ENCODE data around the gene RPL15. TPM values are rescaled to one million over a fixed set of nuclear protein-coding genes. Genes with fewer than 3 reads are reported as not detected.
"Not testable (repeated sequence)": the region's sequence is repeated elsewhere in the genome, so short reads cannot be mapped to it uniquely, and the experiment has no call there.

Gene RPL15
- polyA plus RNA-seq, 1 donor (not counting 4 experiments of a cell fraction or from before 2014, with no cell fraction given): 3,052 TPM

GRCh38 chr3:23879485-23879884, 37.4 kb upstream of the RPL15 start:
- Histone ChIP-seq H2AFZ (ENCODE audit: control insufficient read depth, low read length) (no peak overlapping the region), H3K79me2 (ENCODE audit: control insufficient read depth, insufficient read depth, low read length) (peaks cover 30% of the 10 kb centered on the region), H3K9ac (ENCODE audit: control insufficient read depth, extremely low read depth, insufficient read depth, low read length) (no peak overlapping the region), H3K4me3 (ENCODE audit: control insufficient read depth in 2 of 3, extremely low read depth in 1 of 3, insufficient read depth in 2 of 3, low read depth in 1 of 3, low read length in 3 of 3) (no peak overlapping the region), H3K4me1 (ENCODE audit: control insufficient read depth, extremely low read depth, insufficient read depth, low read length) (peaks cover 17% of the 10 kb centered on the region), H3K36me3 (ENCODE audit: control insufficient read depth in 2 of 2, extremely low read depth in 1 of 2, insufficient read depth in 2 of 2, low read length in 2 of 2) (peaks cover 0 to 6% of the 10 kb centered on the region in 2 experiments), H4K20me1 (ENCODE audit: control insufficient read depth, extremely low read depth, insufficient read depth, low read length) (no peaks in the 10 kb centered on the region), H3K9me1 (ENCODE audit: control insufficient read depth, extremely low read depth, insufficient read depth, low read length) (no peaks in the 10 kb centered on the region), H3K4me2 (ENCODE audit: control insufficient read depth, extremely low read depth, insufficient read depth, low read depth, low read length) (no peak overlapping the region), H3K27me3 (ENCODE audit: control insufficient read depth, extremely low read depth, insufficient read depth, low read length) (no peaks in the 10 kb centered on the region), H3K9me3 (ENCODE audit: control insufficient read depth, low read depth, low read length) (no peaks in the 10 kb centered on the region), H3K27ac (ENCODE audit: control insufficient read depth, insufficient read depth, low read length) (no peak overlapping the region)
- no peak for TF ChIP-seq EZH2 (IDR thresholded peaks at IDR 0.05; ENCODE audit: low read length)
- TF ChIP-seq, protein P1, sequence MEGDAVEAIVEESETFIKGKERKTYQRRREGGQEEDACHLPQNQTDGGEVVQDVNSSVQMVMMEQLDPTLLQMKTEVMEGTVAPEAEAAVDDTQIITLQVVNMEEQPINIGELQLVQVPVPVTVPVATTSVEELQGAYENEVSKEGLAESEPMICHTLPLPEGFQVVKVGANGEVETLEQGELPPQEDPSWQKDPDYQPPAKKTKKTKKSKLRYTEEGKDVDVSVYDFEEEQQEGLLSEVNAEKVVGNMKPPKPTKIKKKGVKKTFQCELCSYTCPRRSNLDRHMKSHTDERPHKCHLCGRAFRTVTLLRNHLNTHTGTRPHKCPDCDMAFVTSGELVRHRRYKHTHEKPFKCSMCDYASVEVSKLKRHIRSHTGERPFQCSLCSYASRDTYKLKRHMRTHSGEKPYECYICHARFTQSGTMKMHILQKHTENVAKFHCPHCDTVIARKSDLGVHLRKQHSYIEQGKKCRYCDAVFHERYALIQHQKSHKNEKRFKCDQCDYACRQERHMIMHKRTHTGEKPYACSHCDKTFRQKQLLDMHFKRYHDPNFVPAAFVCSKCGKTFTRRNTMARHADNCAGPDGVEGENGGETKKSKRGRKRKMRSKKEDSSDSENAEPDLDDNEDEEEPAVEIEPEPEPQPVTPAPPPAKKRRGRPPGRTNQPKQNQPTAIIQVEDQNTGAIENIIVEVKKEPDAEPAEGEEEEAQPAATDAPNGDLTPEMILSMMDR (optimal IDR thresholded peaks at IDR 0.05 in 1 of 3, IDR thresholded peaks at IDR 0.05 in 1 of 3, conservative IDR thresholded peaks at IDR 0.05 in 1 of 3; ENCODE audit: extremely low read depth in 1 of 3, insufficient read depth in 2 of 3, low read length in 3 of 3): no peak
- no peak for FAIRE-seq
- no peak for DNase-seq (ENCODE audit: low read depth, low spot score)
- dilution Hi-C loops (cut with MboI; ENCODE audit: extremely low pct_ligation_motif_present, low sequenced_read_pairs): no loop called here

GRCh38 chr3:23880703-23881339, 36.1 kb upstream of the RPL15 start:
- Histone ChIP-seq H3K27me3 (ENCODE audit: control insufficient read depth, extremely low read depth, insufficient read depth, low read length) (no peaks in the 10 kb centered on the region), H3K9me3 (ENCODE audit: control insufficient read depth, low read depth, low read length) (no peaks in the 10 kb centered on the region), H3K4me3 (ENCODE audit: control insufficient read depth in 2 of 3, extremely low read depth in 1 of 3, insufficient read depth in 2 of 3, low read depth in 1 of 3, low read length in 3 of 3) (no peak overlapping the region), H3K79me2 (ENCODE audit: control insufficient read depth, insufficient read depth, low read length) (peaks cover 23% of the 10 kb centered on the region), H3K36me3 (ENCODE audit: control insufficient read depth in 2 of 2, extremely low read depth in 1 of 2, insufficient read depth in 2 of 2, low read length in 2 of 2) (peaks cover 0 to 6% of the 10 kb centered on the region in 2 experiments), H3K9me1 (ENCODE audit: control insufficient read depth, extremely low read depth, insufficient read depth, low read length) (no peaks in the 10 kb centered on the region), H4K20me1 (ENCODE audit: control insufficient read depth, extremely low read depth, insufficient read depth, low read length) (no peaks in the 10 kb centered on the region), H3K27ac (ENCODE audit: control insufficient read depth, insufficient read depth, low read length) (no peak overlapping the region), H2AFZ (ENCODE audit: control insufficient read depth, low read length) (no peak overlapping the region), H3K9ac (ENCODE audit: control insufficient read depth, extremely low read depth, insufficient read depth, low read length) (no peak overlapping the region), H3K4me2 (ENCODE audit: control insufficient read depth, extremely low read depth, insufficient read depth, low read depth, low read length) (no peak overlapping the region), H3K4me1 (ENCODE audit: control insufficient read depth, extremely low read depth, insufficient read depth, low read length) (peaks cover 11% of the 10 kb centered on the region)
- TF ChIP-seq, protein P1 (optimal IDR thresholded peaks at IDR 0.05 in 1 of 3, IDR thresholded peaks at IDR 0.05 in 1 of 3, conservative IDR thresholded peaks at IDR 0.05 in 1 of 3; ENCODE audit: extremely low read depth in 1 of 3, insufficient read depth in 2 of 3, low read length in 3 of 3): no peak
- no peak for TF ChIP-seq EZH2 (IDR thresholded peaks at IDR 0.05; ENCODE audit: low read length)
- dilution Hi-C loops (cut with MboI; ENCODE audit: extremely low pct_ligation_motif_present, low sequenced_read_pairs): no loop called here
- FAIRE-seq: no peak
- DNase-seq (ENCODE audit: low read depth, low spot score): no peak

GRCh38 chr3:23881993-23882392, 34.9 kb upstream of the RPL15 start:
- H3K4me1 ChIP-seq (ENCODE audit: control insufficient read depth, extremely low read depth, insufficient read depth, low read length); H3K9me1 ChIP-seq (ENCODE audit: control insufficient read depth, extremely low read depth, insufficient read depth, low read length); H3K27ac ChIP-seq (ENCODE audit: control insufficient read depth, insufficient read depth, low read length); DNase-seq (ENCODE audit: low read depth, low spot score); H3K9ac ChIP-seq (ENCODE audit: control insufficient read depth, extremely low read depth, insufficient read depth, low read length); dilution Hi-C loops (cut with MboI; ENCODE audit: extremely low pct_ligation_motif_present, low sequenced_read_pairs); H3K4me2 ChIP-seq (ENCODE audit: control insufficient read depth, extremely low read depth, insufficient read depth, low read depth, low read length); H3K36me3 ChIP-seq (ENCODE audit: control insufficient read depth in 2 of 2, extremely low read depth in 1 of 2, insufficient read depth in 2 of 2, low read length in 2 of 2); FAIRE-seq; H3K4me3 ChIP-seq (ENCODE audit: control insufficient read depth in 2 of 3, extremely low read depth in 1 of 3, insufficient read depth in 2 of 3, low read depth in 1 of 3, low read length in 3 of 3); H3K9me3 ChIP-seq (ENCODE audit: control insufficient read depth, low read depth, low read length); H3K27me3 ChIP-seq (ENCODE audit: control insufficient read depth, extremely low read depth, insufficient read depth, low read length); H4K20me1 ChIP-seq (ENCODE audit: control insufficient read depth, extremely low read depth, insufficient read depth, low read length); H2AFZ ChIP-seq (ENCODE audit: control insufficient read depth, low read length): not testable (repeated sequence)
- peaks cover 14% of the 10 kb centered on the region for H3K79me2 ChIP-seq (ENCODE audit: control insufficient read depth, insufficient read depth, low read length)
